ENCODE measurements around the gene GRK3. TPM values are rescaled to one million over a fixed set of nuclear protein-coding genes. Genes with fewer than 3 reads are reported as not detected.
"Not testable (repeated sequence)": the region's sequence is repeated elsewhere in the genome, so short reads cannot be mapped to it uniquely, and the experiment has no call there.

GRK3 gene
- total RNA-seq, 3 donors from 2014 or later, result 14.4 to 49.1 (median 16.7) TPM

GRCh38 chr22:25569361-25569760 lies 4.9 kb downstream of the GRK3 start:
- TF ChIP-seq POLR2AphosphoS5 (IDR thresholded peaks at IDR 0.05) (no peak), POLR2A (IDR thresholded peaks at IDR 0.05) (no peak), CTCF (IDR thresholded peaks at IDR 0.05) (no peak)
- H3K4me1 ChIP-seq, result peaks cover 0 to 8% of the 10 kb centered on the region in 2 donors
- no peaks in the 10 kb centered on the region for H3K9me3 ChIP-seq
- no peak overlapping the region for H3K4me3 ChIP-seq
- H3K27ac ChIP-seq, result no peak overlapping the region
- no peak for DNase-seq (ENCODE audit: low spot score in 2 of 2)
- no peaks in the 10 kb centered on the region for H3K27me3 ChIP-seq
- no peaks in the 10 kb centered on the region for H3K36me3 ChIP-seq
- intact Hi-C loops (cut with DNase I; ENCODE audit: low total_unique reads), result no loop called here

GRCh38 chr22:25569983-25570382 lies 5.5 kb downstream of the GRK3 start:
- Histone ChIP-seq H3K9me3 (no peaks in the 10 kb centered on the region), H3K4me3 (no peak overlapping the region), H3K27me3 (no peaks in the 10 kb centered on the region), H3K36me3 (no peaks in the 10 kb centered on the region), H3K4me1 (peaks cover 0 to 8% of the 10 kb centered on the region in 2 donors), H3K27ac (no peak overlapping the region)
- intact Hi-C loops (cut with DNase I; ENCODE audit: low total_unique reads), result no loop called here
- TF ChIP-seq POLR2AphosphoS5 (IDR thresholded peaks at IDR 0.05) (no peak), CTCF (IDR thresholded peaks at IDR 0.05) (no peak), POLR2A (IDR thresholded peaks at IDR 0.05) (no peak)
- DNase-seq (ENCODE audit: low spot score in 2 of 2), result no peak

DNA sequence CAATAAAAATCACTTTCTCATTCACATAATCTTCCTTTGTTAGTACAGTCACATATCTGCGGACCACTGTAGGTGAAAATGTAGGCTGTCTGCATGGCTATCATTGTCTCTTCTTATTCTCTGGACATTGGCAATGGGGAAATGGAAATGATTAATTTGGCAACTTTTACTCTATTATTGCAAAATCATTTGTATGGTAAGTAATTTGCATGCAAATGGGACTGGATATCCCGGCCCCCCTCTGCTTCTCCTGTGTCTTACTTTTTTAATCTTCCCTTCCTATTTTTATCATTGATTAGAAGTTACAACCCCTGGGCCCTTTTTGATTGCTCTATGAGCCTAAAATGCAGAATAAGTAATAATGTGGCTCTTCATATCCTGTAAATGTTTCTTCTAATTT lies 6.0 kb downstream of the GRK3 start:
- Histone ChIP-seq H3K27ac (no peak overlapping the region), H3K4me1 (peaks cover 0 to 8% of the 10 kb centered on the region in 2 donors), H3K9me3 (no peaks in the 10 kb centered on the region), H3K4me3 (no peak overlapping the region), H3K36me3 (no peaks in the 10 kb centered on the region), H3K27me3 (no peaks in the 10 kb centered on the region)
- no peak for DNase-seq (ENCODE audit: low spot score in 2 of 2)
- intact Hi-C loops (cut with DNase I; ENCODE audit: low total_unique reads), result no loop called here
- no peak for TF ChIP-seq POLR2A (IDR thresholded peaks at IDR 0.05)
- no peak for TF ChIP-seq CTCF (IDR thresholded peaks at IDR 0.05)
- no peak for TF ChIP-seq POLR2AphosphoS5 (IDR thresholded peaks at IDR 0.05)

DNA sequence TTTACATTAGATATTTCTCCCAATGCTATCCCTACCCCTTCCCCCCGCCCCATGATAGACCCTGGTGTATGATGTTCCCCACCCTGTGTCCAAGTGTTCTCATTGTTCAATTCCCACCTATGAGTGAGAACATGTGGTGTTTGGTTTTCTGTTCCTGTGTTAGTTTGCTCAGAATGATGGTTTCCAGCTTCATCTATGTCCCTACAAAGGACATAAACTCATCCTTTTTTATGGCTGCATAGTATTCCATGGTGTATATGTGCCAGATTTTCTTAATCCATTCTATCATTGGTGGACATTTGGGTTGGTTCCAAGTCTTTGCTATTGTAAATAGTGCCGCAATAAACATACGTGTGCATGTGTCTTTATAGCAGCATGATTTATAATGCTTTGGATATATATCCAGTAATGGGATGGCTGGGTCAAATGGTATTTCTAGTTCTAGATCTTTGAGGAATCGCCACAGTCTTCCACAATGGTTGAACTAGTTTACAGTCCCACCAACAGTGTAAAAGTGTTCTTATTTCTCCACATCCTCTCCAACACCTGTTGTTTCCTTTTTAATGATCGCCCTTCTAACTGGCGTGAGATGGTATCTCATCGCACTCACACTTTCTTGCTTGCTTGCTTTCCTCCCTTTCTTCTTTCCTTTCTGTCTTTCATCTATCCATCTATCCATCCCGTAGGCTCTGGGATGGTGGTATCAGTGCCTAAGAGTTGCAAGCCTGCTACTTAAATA lies 7.7 kb downstream of the GRK3 start:
- H3K36me3 ChIP-seq; H3K27me3 ChIP-seq; intact Hi-C loops (cut with DNase I; ENCODE audit: low total_unique reads): not testable (repeated sequence)

DNA sequence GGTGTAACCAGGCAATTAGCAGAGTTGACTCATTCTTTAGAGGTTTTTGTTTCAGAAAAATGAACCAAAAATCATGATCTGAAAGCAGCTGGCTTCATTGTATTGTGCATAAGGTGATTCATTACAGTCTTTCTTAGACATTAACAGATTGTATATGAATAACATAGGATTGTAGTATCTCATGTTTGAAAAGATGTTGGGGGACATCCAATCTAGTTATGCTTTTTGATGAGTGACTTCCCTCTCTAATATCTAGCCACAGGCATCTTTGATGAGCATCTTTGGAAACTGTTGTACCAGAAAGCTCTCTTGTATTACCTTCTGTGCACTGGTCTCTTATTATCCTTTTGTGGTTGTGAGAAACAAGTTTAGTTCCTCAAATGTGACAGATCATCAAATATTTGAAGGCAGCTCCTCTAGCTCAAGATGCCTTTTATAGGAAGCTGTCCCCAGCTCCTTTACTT lies 8.3 kb downstream of the GRK3 start:
- Histone ChIP-seq H3K4me1 (no peaks in the 10 kb centered on the region), H3K36me3 (no peaks in the 10 kb centered on the region), H3K9me3 (no peaks in the 10 kb centered on the region), H3K27ac (no peak overlapping the region), H3K4me3 (no peak overlapping the region), H3K27me3 (no peaks in the 10 kb centered on the region)
- no peak for TF ChIP-seq POLR2AphosphoS5 (IDR thresholded peaks at IDR 0.05)
- no peak for TF ChIP-seq POLR2A (IDR thresholded peaks at IDR 0.05)
- TF ChIP-seq CTCF (IDR thresholded peaks at IDR 0.05), result no peak
- no peak for DNase-seq (ENCODE audit: low spot score in 2 of 2)
- intact Hi-C loops (cut with DNase I; ENCODE audit: low total_unique reads), result no loop called here

More for the DNA sequence above, 7.7 kb downstream of the GRK3 start:
- H3K9me3 ChIP-seq; DNase-seq (ENCODE audit: low spot score in 2 of 2); H3K4me1 ChIP-seq; H3K4me3 ChIP-seq; H3K27ac ChIP-seq: not testable (repeated sequence)
